ENCODE measurements around the gene NKD2. TPM values are rescaled to one million over a fixed set of nuclear protein-coding genes. Genes with fewer than 3 reads are reported as not detected.

The NKD2 gene
- total RNA-seq, 1 experiment from 2014 or later = 12.3 TPM

GRCh38 chr5:1005249-1005851 is 3.3 kb upstream of the NKD2 start:
- DNase-seq (ENCODE audit: low read depth, low spot score) (no peak), ATAC-seq (no peak)
- Histone ChIP-seq H3K36me3 (ENCODE audit: control insufficient read depth, insufficient read depth, low read length) (no peaks in the 10 kb centered on the region), H3K4me1 (ENCODE audit: control insufficient read depth, insufficient read depth, low read length) (peaks cover 15% of the 10 kb centered on the region), H3K9me3 (ENCODE audit: control insufficient read depth, insufficient read depth, low read depth, low read length) (no peaks in the 10 kb centered on the region), H3K4me3 (ENCODE audit: low read depth in 2 of 2, low read length in 2 of 2) (peak overlapping the region; percentile 53 to 58), H3K27me3 (ENCODE audit: control insufficient read depth, insufficient read depth, low read length) (no peaks in the 10 kb centered on the region), H3K27ac (ENCODE audit: low read length) (no peak overlapping the region; the same call in 1 of the 2 replicates)
- in situ Hi-C loops (cut with HindIII; ENCODE audit: low pct_unique_long_range_greater_than_20kb, low sequenced_read_pairs) = no loop called here
- TF ChIP-seq CTCF (IDR thresholded peaks at IDR 0.05) (no peak), POLR2AphosphoS5 (IDR thresholded peaks at IDR 0.05; ENCODE audit: low read depth, low read length) (no peak), SIN3A (IDR thresholded peaks at IDR 0.05; ENCODE audit: borderline replicate concordance, insufficient read depth, low read depth, low read length) (no peak), REST (IDR thresholded peaks at IDR 0.05; ENCODE audit: insufficient read depth in 1 of 2, low read depth in 2 of 2, low read length in 1 of 2) (no peak), TCF7L2 (IDR thresholded peaks at IDR 0.05; ENCODE audit: low read depth, low read length) (no peak)
- CTCF ChIA-PET = interaction anchor here (1.8 kb wide), 1 partner anchor 163 kb away, joined by 4 read pairs; no protein-coding TSS in a partner anchor
- intact Hi-C loops (cut with micrococcal nuclease; ENCODE audit: unreplicated experiment) = no loop called here
- POLR2A ChIA-PET = no interaction called here
- BruUV-seq (replicated peaks) = no TSS peak

- peaks cover 22% of the 10 kb centered on the region for H3K4me1 ChIP-seq (ENCODE audit: control insufficient read depth, insufficient read depth, low read length)
- no TSS peak for BruUV-seq (replicated peaks)
- no peak overlapping the region for H3K4me3 ChIP-seq (ENCODE audit: low read depth in 2 of 2, low read length in 2 of 2)
- ATAC-seq (no peak), DNase-seq (ENCODE audit: low read depth, low spot score) (no peak)
- H3K27me3 ChIP-seq (ENCODE audit: control insufficient read depth, insufficient read depth, low read length) = no peaks in the 10 kb centered on the region
- CTCF ChIA-PET = interaction anchor here (1.8 kb wide), 1 partner anchor 162 kb away, joined by 4 read pairs; no protein-coding TSS in a partner anchor
- TF ChIP-seq REST (IDR thresholded peaks at IDR 0.05; ENCODE audit: insufficient read depth in 1 of 2, low read depth in 2 of 2, low read length in 1 of 2) = no peak
- TF ChIP-seq POLR2AphosphoS5 (IDR thresholded peaks at IDR 0.05; ENCODE audit: low read depth, low read length) = no peak
- TF ChIP-seq TCF7L2 (IDR thresholded peaks at IDR 0.05; ENCODE audit: low read depth, low read length) = no peak
- no peak for TF ChIP-seq CTCF (IDR thresholded peaks at IDR 0.05)
- no peak for TF ChIP-seq SIN3A (IDR thresholded peaks at IDR 0.05; ENCODE audit: borderline replicate concordance, insufficient read depth, low read depth, low read length)
- POLR2A ChIA-PET = no interaction called here
- in situ Hi-C loops (cut with HindIII; ENCODE audit: low pct_unique_long_range_greater_than_20kb, low sequenced_read_pairs) = no loop called here
- H3K36me3 ChIP-seq (ENCODE audit: control insufficient read depth, insufficient read depth, low read length) = no peaks in the 10 kb centered on the region
- no peak overlapping the region for H3K27ac ChIP-seq (ENCODE audit: low read length)
- no peaks in the 10 kb centered on the region for H3K9me3 ChIP-seq (ENCODE audit: control insufficient read depth, insufficient read depth, low read depth, low read length)
- intact Hi-C loops (cut with micrococcal nuclease; ENCODE audit: unreplicated experiment) = no loop called here
Observed at GRCh38 chr5:1005904-1006655, 2.5 kb upstream of the NKD2 start.

Measured in Panc1 (cell line).